SK-N-SH treated with all-trans-retinoic acid at 6 μM for 48 hours (cell line): Measurements from ENCODE around the gene ARID1B.
A peak's percentile ranks its signal among the peaks of the same experiment; 100 is the strongest.

Experiments
- ATAC-seq: fragments of 200-7000 bp; cut with Tn5 transposase; 3 replicates; pipeline ENCODE4 v1.9.1; 2020; ENCODE audit warnings: mild to moderate bottlenecking, moderate library complexity
- BACH2 ChIP-seq: fragments of 250-450 bp; sonication (Bioruptor Pico); IDR thresholded peaks from 2 replicates; pipeline ENCODE4 v1.9.0; 2021; ENCODE audit warnings: mild to moderate bottlenecking, borderline replicate concordance
- CSDC2 ChIP-seq: fragments of 250-450 bp; sonication (Bioruptor Pico); IDR thresholded peaks from 2 replicates; pipeline ENCODE4 v1.5.0; 2020; ENCODE audit warnings: mild to moderate bottlenecking, moderate library complexity
- GLIS3 ChIP-seq: fragments of 250-450 bp; sonication (Bioruptor Pico); IDR thresholded peaks from 2 replicates; pipeline ENCODE4 v1.5.0; 2020; ENCODE audit warnings: mild to moderate bottlenecking, moderate library complexity
- ISL1 ChIP-seq: fragments of 250-450 bp; sonication (Bioruptor Pico); IDR thresholded peaks from 2 replicates; pipeline ENCODE4 v2.1.2; 2022; ENCODE audit warnings: mild to moderate bottlenecking, moderate library complexity
- OSR1 ChIP-seq: fragments of 250-450 bp; sonication (Bioruptor Pico); IDR thresholded peaks from 2 replicates; pipeline ENCODE4 v1.8.0; 2022; ENCODE audit warnings: moderate library complexity, mild to moderate bottlenecking, inconsistent platforms
- PATZ1 ChIP-seq: fragments of 250-450 bp; sonication (Bioruptor Pico); IDR thresholded peaks from 2 replicates; pipeline ENCODE4 v1.8.0; 2020; ENCODE audit warnings: mild to moderate bottlenecking, moderate library complexity, borderline replicate concordance
- PPARA ChIP-seq: fragments of 250-450 bp; sonication (Bioruptor Pico); IDR thresholded peaks from 2 replicates; pipeline ENCODE4 v1.5.0; 2020; ENCODE audit warnings: mild to moderate bottlenecking, borderline replicate concordance
- RARB ChIP-seq: fragments of 250-450 bp; sonication (Bioruptor Pico); IDR thresholded peaks from 2 replicates; pipeline ENCODE4 v1.8.0; 2021; ENCODE audit warnings: mild to moderate bottlenecking, moderate library complexity
- SNAI2 ChIP-seq: fragments of 250-450 bp; sonication (Bioruptor Pico); IDR thresholded peaks from 2 replicates; pipeline ENCODE4 v1.5.0; 2020; ENCODE audit warnings: mild to moderate bottlenecking, moderate library complexity
- TCF4 ChIP-seq: fragments of 250-450 bp; sonication (Bioruptor Pico); IDR thresholded peaks from 2 replicates; pipeline ENCODE4 v1.8.0; 2021; ENCODE audit warnings: mild to moderate bottlenecking, moderate library complexity, borderline replicate concordance
- TOX ChIP-seq: fragments of 250-450 bp; sonication (Bioruptor Pico); IDR thresholded peaks from 2 replicates; pipeline ENCODE4 v1.8.0; 2021; ENCODE audit warnings: mild to moderate bottlenecking, moderate library complexity, borderline replicate concordance
- ZC3H10 ChIP-seq: fragments of 250-450 bp; sonication (Bioruptor Pico); IDR thresholded peaks from 2 replicates; pipeline ENCODE4 v1.5.1; 2021; ENCODE audit warnings: mild to moderate bottlenecking, moderate library complexity
- ZFP30 ChIP-seq: fragments of 450-650 bp; formaldehyde crosslinking; IDR thresholded peaks from 2 replicates; pipeline ENCODE4 v1.5.0; 2022; ENCODE audit warnings: mild to moderate bottlenecking, moderate library complexity
- ZNF565 ChIP-seq: fragments of 450-650 bp; formaldehyde crosslinking; conservative IDR thresholded peaks from 2 replicates; pipeline ENCODE4 v1.5.0; 2020; ENCODE audit warnings: low read depth, mild to moderate bottlenecking, moderate library complexity
- ZNF70 ChIP-seq: fragments of 450-650 bp; formaldehyde crosslinking; IDR thresholded peaks from 2 replicates; pipeline ENCODE4 v1.5.0; 2020; ENCODE audit warnings: mild to moderate bottlenecking, moderate library complexity
- TF ChIP-seq, protein P1 (sequence below): fragments of 250-450 bp; sonication (Bioruptor Pico); IDR thresholded peaks from 2 replicates; pipeline ENCODE4 v1.5.0; 2020; ENCODE audit warnings: mild to moderate bottlenecking, moderate library complexity
- TF ChIP-seq, protein P2 (sequence below): fragments of 250-450 bp; sonication (Bioruptor Pico); IDR thresholded peaks from 2 replicates; pipeline ENCODE4 v1.5.1; 2020; ENCODE audit warnings: low read depth, mild to moderate bottlenecking, moderate library complexity
- TF ChIP-seq, protein P3 (sequence below): fragments of 250-450 bp; sonication (Bioruptor Pico); IDR thresholded peaks from 2 replicates; pipeline ENCODE4 v1.8.0; 2021; ENCODE audit warnings: low read depth, mild to moderate bottlenecking, moderate library complexity, borderline replicate concordance

The ARID1B gene

GRCh38 chr6:156774863-156775405 is 2.2 kb upstream of the ARID1B start (continued):
- no peak for TF ChIP-seq ZNF70 (CRISPR knock-in tag)

DNA sequence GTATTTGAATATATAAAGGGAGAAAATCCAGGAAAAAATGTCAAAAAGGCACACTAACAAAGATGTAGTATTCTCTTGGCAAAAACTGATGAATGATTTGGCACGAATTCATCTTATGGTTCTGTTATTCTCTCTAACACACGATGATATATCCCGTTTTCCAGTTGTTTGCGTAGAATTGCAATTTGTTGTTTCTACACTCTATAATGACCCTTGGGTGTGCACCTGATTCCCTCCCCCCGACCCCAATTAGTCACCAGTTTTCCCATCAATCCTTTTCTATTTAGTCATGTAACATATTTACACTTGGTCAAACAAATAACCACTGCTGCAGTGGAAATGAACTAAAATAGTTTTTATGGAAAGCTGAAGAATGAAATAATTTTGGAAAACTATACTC is 1.5 kb upstream of the ARID1B start:
- no peak for TF ChIP-seq ZFP30 (CRISPR knock-in tag)
- TF ChIP-seq, all 23 proteins: peak for 0
- no peak for ATAC-seq

DNA sequence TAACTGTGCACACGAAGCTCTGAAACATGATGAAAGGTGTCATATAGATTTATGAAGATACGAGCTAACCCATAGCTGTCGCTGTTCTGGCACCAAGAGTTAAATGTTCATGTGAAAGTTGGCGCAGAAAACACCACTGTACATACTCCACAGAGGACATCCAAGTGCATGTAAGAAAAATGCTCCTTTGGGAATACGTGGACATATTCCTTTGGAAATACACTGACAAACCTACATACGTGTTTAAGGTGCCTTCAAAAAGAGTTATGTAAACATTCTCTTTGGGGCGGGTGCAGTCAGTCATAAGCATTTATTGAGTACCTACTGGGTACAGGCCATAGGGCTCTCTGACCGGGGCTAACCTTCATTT is 723 bp upstream of the ARID1B start:
- TF ChIP-seq GLIS3 (no peak), RARB (CRISPR knock-in tag) (no peak), ZC3H10 (no peak), TOX (no peak), PPARA (no peak), SNAI2 (CRISPR knock-in tag) (no peak), PATZ1 (no peak), ZFP30 (CRISPR knock-in tag) (no peak), CSDC2 (CRISPR knock-in tag) (no peak), BACH2 (CRISPR knock-in tag) (no peak), OSR1 (no peak)
- TF ChIP-seq, protein P1, sequence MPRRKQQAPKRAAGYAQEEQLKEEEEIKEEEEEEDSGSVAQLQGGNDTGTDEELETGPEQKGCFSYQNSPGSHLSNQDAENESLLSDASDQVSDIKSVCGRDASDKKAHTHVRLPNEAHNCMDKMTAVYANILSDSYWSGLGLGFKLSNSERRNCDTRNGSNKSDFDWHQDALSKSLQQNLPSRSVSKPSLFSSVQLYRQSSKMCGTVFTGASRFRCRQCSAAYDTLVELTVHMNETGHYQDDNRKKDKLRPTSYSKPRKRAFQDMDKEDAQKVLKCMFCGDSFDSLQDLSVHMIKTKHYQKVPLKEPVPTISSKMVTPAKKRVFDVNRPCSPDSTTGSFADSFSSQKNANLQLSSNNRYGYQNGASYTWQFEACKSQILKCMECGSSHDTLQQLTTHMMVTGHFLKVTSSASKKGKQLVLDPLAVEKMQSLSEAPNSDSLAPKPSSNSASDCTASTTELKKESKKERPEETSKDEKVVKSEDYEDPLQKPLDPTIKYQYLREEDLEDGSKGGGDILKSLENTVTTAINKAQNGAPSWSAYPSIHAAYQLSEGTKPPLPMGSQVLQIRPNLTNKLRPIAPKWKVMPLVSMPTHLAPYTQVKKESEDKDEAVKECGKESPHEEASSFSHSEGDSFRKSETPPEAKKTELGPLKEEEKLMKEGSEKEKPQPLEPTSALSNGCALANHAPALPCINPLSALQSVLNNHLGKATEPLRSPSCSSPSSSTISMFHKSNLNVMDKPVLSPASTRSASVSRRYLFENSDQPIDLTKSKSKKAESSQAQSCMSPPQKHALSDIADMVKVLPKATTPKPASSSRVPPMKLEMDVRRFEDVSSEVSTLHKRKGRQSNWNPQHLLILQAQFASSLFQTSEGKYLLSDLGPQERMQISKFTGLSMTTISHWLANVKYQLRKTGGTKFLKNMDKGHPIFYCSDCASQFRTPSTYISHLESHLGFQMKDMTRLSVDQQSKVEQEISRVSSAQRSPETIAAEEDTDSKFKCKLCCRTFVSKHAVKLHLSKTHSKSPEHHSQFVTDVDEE = no peak
- TF ChIP-seq, protein P2, sequence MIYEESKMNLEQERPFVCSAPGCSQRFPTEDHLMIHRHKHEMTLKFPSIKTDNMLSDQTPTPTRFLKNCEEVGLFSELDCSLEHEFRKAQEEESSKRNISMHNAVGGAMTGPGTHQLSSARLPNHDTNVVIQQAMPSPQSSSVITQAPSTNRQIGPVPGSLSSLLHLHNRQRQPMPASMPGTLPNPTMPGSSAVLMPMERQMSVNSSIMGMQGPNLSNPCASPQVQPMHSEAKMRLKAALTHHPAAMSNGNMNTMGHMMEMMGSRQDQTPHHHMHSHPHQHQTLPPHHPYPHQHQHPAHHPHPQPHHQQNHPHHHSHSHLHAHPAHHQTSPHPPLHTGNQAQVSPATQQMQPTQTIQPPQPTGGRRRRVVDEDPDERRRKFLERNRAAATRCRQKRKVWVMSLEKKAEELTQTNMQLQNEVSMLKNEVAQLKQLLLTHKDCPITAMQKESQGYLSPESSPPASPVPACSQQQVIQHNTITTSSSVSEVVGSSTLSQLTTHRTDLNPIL (CRISPR knock-in tag) = no peak
- no peak for ATAC-seq

GRCh38 chr6:156777577-156778453 is 637 bp downstream of the ARID1B start:
- ATAC-seq = peak; percentile 38
- TF ChIP-seq, protein P3, sequence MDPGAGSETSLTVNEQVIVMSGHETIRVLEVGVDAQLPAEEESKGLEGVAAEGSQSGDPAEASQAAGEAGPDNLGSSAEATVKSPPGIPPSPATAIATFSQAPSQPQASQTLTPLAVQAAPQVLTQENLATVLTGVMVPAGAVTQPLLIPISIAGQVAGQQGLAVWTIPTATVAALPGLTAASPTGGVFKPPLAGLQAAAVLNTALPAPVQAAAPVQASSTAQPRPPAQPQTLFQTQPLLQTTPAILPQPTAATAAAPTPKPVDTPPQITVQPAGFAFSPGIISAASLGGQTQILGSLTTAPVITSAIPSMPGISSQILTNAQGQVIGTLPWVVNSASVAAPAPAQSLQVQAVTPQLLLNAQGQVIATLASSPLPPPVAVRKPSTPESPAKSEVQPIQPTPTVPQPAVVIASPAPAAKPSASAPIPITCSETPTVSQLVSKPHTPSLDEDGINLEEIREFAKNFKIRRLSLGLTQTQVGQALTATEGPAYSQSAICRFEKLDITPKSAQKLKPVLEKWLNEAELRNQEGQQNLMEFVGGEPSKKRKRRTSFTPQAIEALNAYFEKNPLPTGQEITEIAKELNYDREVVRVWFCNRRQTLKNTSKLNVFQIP (CRISPR knock-in tag) = no peak
- no peak for TF ChIP-seq RARB (CRISPR knock-in tag)
- TF ChIP-seq, protein P1 = no peak
- no peak for TF ChIP-seq ISL1 (CRISPR knock-in tag)
- no peak for TF ChIP-seq TCF4 (CRISPR knock-in tag)
- TF ChIP-seq ZNF565 (CRISPR knock-in tag) = no peak
- no peak for TF ChIP-seq BACH2 (CRISPR knock-in tag)
- TF ChIP-seq, all 23 proteins: peak for 0
